Measurements from ENCODE around the gene ACOXL. TPM values are rescaled to one million over a fixed set of nuclear protein-coding genes. Genes with fewer than 3 reads are reported as not detected.

The ACOXL gene
- total and polyA plus RNA-seq, 2 experiments from 2014 or later: not detected

DNA sequence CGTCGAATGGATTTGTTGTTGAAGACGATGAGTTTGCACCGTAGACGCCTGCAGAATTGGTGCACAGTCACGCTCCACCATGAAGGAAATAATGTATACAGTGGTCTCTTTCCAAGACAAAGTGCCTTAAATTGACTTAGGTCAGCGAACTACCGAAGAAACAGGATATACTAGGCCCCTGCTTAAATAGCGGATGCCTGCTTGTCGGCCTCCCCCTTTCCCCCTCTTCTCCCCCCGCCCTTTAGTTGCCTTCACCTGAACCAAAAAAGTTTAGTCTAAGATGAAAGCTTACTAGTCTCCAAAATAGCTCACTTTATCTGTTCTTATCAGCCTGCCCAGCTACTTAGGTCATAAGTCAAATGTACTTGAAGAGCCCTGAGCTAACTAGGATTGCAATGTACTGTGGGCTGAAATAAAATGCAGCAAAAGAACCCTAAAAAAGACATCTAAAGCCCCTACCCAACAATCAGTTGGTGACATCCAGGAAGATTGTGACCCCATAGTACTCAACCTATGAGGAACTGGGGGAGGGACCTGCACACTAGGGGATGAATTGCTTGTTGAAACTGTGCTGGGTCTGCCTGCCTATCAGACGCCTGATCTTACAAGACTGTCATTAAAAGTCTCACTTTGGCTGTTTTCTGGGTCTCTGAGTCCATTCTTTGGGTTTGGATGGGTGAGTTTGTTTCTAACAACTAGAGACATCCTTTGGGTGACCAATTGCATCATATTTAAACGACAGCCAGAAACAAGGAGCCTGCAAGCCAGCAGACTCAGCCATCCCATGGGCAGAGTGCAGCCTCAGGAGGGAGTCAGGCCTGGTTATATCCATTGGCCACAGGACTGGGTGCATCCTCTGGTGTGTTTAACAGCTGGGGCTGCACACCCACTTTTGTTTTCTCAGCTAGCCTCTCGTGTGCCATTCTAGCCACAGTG is 14.5 kb downstream of the ACOXL start:
- Histone ChIP-seq H3K4me2 (ENCODE audit: unreplicated experiment) (no peak overlapping the region), H3K36me3 (ENCODE audit: low read depth) (no peaks in the 10 kb centered on the region), H3K4me3 (no peak overlapping the region), H3K79me2 (ENCODE audit: insufficient read depth) (no peaks in the 10 kb centered on the region), H3K27ac (no peak overlapping the region), H3F3A (ENCODE audit: insufficient read depth) (no peaks in the 10 kb centered on the region), H3K4me1 (ENCODE audit: insufficient read depth) (no peaks in the 10 kb centered on the region), H3K9ac (no peak overlapping the region), H3K9me2 (ENCODE audit: insufficient read depth) (no peaks in the 10 kb centered on the region), H2AFZ (no peak overlapping the region), H4K20me1 (ENCODE audit: insufficient read depth) (no peaks in the 10 kb centered on the region), H3K27me3 (replicated peaks; ENCODE audit: insufficient read depth) (peaks cover 57% of the 10 kb centered on the region), H3K9me3 (ENCODE audit: low read depth) (no peaks in the 10 kb centered on the region)
- TF ChIP-seq EZH2 (IDR thresholded peaks at IDR 0.05; ENCODE audit: insufficient read depth, poor library complexity, severe bottlenecking) (no peak), EZH2phosphoT487 (IDR thresholded peaks at IDR 0.05; ENCODE audit: insufficient read depth, low read depth) (no peak)
- in situ Hi-C loops (cut with MboI): no loop called here
- no peak for DNase-seq
- WGBS, 2 experiments (ENCODE audit: low coverage in 1 of 2, low lambda C conversion rate in 2 of 2, missing lambda C conversion rate in 2 of 2): 54 to 59% methylated on average over 10 to 14 of the region's 14 CpGs

DNA sequence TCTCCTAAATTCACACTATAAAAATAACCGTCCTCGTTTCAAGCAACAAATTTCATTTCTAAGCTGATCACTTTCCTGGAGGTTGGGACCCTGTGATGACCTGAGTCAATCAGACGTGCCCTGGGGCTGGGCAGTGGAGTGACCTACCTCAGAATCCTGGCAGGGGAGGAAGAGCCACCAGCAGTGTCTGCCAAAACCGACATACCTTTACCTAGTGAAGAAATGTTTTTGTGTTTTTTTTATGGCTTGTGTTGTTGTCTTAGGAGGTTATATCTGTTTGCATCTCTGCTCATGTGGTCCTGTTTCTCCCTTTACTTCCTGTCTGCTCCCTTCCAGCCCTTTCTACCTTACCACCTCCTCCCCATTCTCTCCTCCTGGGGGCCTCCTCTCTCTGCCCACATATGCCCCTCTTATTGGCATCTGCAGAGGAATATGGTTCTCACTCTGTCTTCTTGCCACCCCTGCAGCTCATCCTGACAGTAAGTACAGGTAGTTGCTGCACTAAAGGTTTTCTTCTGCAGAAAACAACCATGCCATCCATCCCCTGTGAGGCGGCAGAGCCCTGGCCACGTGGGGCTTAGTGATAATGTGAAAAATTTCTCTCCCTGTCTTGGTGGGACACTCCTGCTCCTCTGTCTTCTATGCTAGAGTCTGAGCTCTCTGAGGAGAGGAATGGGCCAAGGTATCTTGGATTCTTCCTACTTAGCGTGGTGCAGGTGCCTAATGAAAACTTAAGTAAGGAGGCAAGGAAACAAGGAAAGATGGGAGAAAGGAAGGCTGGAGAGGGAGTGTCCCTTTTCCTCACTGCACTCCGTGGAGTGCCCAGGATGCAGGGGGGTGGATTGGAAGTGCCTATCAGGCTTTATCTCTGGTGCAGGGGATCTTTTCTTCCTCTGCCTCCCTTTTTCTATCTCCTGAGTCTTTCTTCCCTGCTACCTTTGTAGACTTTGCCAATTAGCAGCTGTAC is 15.4 kb downstream of the ACOXL start:
- H2AFZ ChIP-seq: no peak overlapping the region
- no peaks in the 10 kb centered on the region for H3F3A ChIP-seq (ENCODE audit: insufficient read depth)
- WGBS, 2 experiments (ENCODE audit: low coverage in 1 of 2, low lambda C conversion rate in 2 of 2, missing lambda C conversion rate in 2 of 2): 49 to 57% methylated on average over 8 of the region's 8 CpGs
- H3K4me3 ChIP-seq: no peak overlapping the region
- H3K9me2 ChIP-seq (ENCODE audit: insufficient read depth): no peaks in the 10 kb centered on the region
- no peaks in the 10 kb centered on the region for H3K36me3 ChIP-seq (ENCODE audit: low read depth)
- H3K27ac ChIP-seq: no peak overlapping the region
- no peaks in the 10 kb centered on the region for H3K9me3 ChIP-seq (ENCODE audit: low read depth)
- H3K9ac ChIP-seq: no peak overlapping the region
- H3K27me3 ChIP-seq (replicated peaks; ENCODE audit: insufficient read depth): peaks cover 48% of the 10 kb centered on the region
- no peaks in the 10 kb centered on the region for H3K79me2 ChIP-seq (ENCODE audit: insufficient read depth)
- H3K4me2 ChIP-seq (ENCODE audit: unreplicated experiment): no peak overlapping the region
- H4K20me1 ChIP-seq (ENCODE audit: insufficient read depth): no peaks in the 10 kb centered on the region
- in situ Hi-C loops (cut with MboI): no loop called here
- no peaks in the 10 kb centered on the region for H3K4me1 ChIP-seq (ENCODE audit: insufficient read depth)
- TF ChIP-seq EZH2 (IDR thresholded peaks at IDR 0.05; ENCODE audit: insufficient read depth, poor library complexity, severe bottlenecking) (no peak), EZH2phosphoT487 (IDR thresholded peaks at IDR 0.05; ENCODE audit: insufficient read depth, low read depth) (no peak)
- no peak for DNase-seq

DNA sequence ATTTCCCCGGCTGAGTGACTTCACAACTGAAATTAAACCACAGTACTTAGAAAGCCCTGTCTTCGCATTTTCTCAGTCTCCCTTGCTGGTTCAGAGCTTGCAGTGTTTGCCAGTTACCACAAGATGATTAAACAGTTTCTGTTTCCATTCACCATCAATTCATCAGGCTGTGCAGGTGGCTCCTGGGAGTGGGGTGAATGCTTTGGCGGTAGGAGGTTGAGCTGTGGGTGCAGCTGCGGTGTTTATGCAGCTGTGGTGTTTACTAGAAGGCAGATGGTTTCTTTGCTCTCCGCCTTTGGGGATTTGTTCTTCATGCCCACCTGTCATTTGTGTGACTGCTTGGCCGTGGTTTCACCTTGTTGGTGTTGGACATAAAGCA is 16.1 kb downstream of the ACOXL start:
- H3K27ac ChIP-seq: no peak overlapping the region
- no peak for DNase-seq
- no peak overlapping the region for H3K4me2 ChIP-seq (ENCODE audit: unreplicated experiment)
- no peak overlapping the region for H3K4me3 ChIP-seq
- H4K20me1 ChIP-seq (ENCODE audit: insufficient read depth): no peaks in the 10 kb centered on the region
- H2AFZ ChIP-seq: no peak overlapping the region
- H3K36me3 ChIP-seq (ENCODE audit: low read depth): no peaks in the 10 kb centered on the region
- no peaks in the 10 kb centered on the region for H3K9me3 ChIP-seq (ENCODE audit: low read depth)
- no peaks in the 10 kb centered on the region for H3K4me1 ChIP-seq (ENCODE audit: insufficient read depth)
- H3K9ac ChIP-seq: no peak overlapping the region
- TF ChIP-seq EZH2phosphoT487 (IDR thresholded peaks at IDR 0.05; ENCODE audit: insufficient read depth, low read depth) (no peak), EZH2 (IDR thresholded peaks at IDR 0.05; ENCODE audit: insufficient read depth, poor library complexity, severe bottlenecking) (no peak)
- no peaks in the 10 kb centered on the region for H3F3A ChIP-seq (ENCODE audit: insufficient read depth)
- no peaks in the 10 kb centered on the region for H3K79me2 ChIP-seq (ENCODE audit: insufficient read depth)
- in situ Hi-C loops (cut with MboI): no loop called here
- H3K9me2 ChIP-seq (ENCODE audit: insufficient read depth): no peaks in the 10 kb centered on the region
- 50 to 53% methylated on average over 6 of the region's 6 CpGs for WGBS, 2 experiments (ENCODE audit: low coverage in 1 of 2, low lambda C conversion rate in 2 of 2, missing lambda C conversion rate in 2 of 2)
- H3K27me3 ChIP-seq (replicated peaks; ENCODE audit: insufficient read depth): peaks cover 49% of the 10 kb centered on the region

DNA sequence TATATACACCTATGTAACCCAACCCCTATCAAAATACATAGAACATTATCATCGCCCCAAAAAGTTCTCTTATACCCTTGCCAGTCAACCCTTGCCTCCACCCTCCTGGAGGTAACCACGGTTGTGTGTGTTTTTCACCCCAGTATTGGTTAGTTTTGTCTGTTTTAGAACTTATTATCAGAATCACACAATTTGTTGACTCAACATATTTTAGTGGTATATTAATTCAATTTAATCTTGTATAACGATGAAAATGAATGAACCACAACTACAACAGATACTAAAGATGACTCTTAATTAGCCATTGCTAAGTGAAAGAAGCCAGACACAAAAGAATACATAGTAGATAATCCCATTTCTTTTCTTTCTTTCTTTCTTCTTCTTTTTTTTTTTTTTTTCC is 19.3 kb downstream of the ACOXL start:
- in situ Hi-C loops (cut with MboI): no loop called here
- Histone ChIP-seq H3K4me3 (no peak overlapping the region), H3K27me3 (replicated peaks; ENCODE audit: insufficient read depth) (peaks cover 36% of the 10 kb centered on the region), H3K4me1 (ENCODE audit: insufficient read depth) (no peaks in the 10 kb centered on the region), H3K9ac (no peak overlapping the region), H4K20me1 (ENCODE audit: insufficient read depth) (no peaks in the 10 kb centered on the region), H2AFZ (no peak overlapping the region), H3K4me2 (ENCODE audit: unreplicated experiment) (no peak overlapping the region), H3K27ac (no peak overlapping the region), H3F3A (ENCODE audit: insufficient read depth) (no peaks in the 10 kb centered on the region), H3K9me3 (ENCODE audit: low read depth) (no peaks in the 10 kb centered on the region), H3K9me2 (ENCODE audit: insufficient read depth) (no peaks in the 10 kb centered on the region), H3K79me2 (ENCODE audit: insufficient read depth) (no peaks in the 10 kb centered on the region), H3K36me3 (ENCODE audit: low read depth) (no peaks in the 10 kb centered on the region)
- TF ChIP-seq EZH2 (IDR thresholded peaks at IDR 0.05; ENCODE audit: insufficient read depth, poor library complexity, severe bottlenecking) (no peak), EZH2phosphoT487 (IDR thresholded peaks at IDR 0.05; ENCODE audit: insufficient read depth, low read depth) (no peak)
- WGBS, 2 experiments (ENCODE audit: low coverage in 1 of 2, low lambda C conversion rate in 2 of 2, missing lambda C conversion rate in 2 of 2): 43 to 45% methylated on average over 3 of the region's 3 CpGs
- DNase-seq: no peak
